Amygdala (tissue), 56 donors: ENCODE results near the gene DIS3L.
"Not testable (repeated sequence)": the region's sequence is repeated elsewhere in the genome, so short reads cannot be mapped to it uniquely, and the experiment has no call there.

Experiments used
- DNase-seq, 56 donors: peaks; one replicate each; lab custom pipeline; 2025; lab: John Stamatoyannopoulos, UW

The DIS3L gene

GRCh38 chr15:66306381-66306780 lies 13.0 kb downstream of the DIS3L start:
- no peak for DNase-seq

DNA sequence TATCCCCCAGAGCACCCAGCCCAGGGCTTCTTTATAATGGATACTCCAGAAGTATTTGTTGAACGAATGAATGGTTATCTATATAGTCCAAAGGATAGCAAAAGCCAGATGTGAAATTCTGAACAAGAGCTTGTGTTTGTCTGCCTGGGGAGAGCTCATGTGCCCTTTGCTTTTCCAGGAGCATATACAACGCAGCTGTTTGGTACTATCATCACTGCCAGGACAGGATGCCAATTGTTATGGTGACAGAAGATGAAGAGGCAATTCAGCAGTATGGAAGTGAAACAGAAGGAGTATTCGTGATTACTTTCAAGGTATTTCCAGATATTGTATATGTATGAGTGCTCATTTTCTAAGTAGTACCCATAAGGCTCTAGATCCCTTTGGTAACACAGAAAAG lies 15.2 kb downstream of the DIS3L start:
- DNase-seq: no peak

DNA sequence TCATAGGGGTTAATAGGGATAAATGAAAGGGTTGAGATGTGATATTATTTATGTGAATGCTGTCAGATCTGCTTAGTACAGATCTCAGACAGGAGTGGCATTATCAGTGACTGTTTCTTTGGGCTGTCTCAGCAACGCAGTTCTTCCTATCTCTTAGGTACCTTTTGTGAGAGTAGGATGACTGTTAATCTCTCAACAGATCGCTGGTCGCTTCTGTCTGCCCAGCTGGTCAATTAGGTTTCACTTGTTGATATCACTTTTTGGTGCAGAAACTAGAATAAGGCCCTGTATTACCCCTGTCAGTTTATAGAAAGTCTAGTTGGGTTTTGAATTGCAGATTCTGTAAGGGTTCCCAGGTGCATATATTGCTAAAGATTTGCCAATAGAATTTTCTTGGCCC lies 16.5 kb downstream of the DIS3L start:
- no peak for DNase-seq

- DNase-seq: no peak
Measured at GRCh38 chr15:66310786-66311185, 17.4 kb downstream of the DIS3L start.

GRCh38 chr15:66312144-66312543 lies 18.8 kb downstream of the DIS3L start:
- no peak for DNase-seq

GRCh38 chr15:66323312-66323928 lies 30.1 kb downstream of the DIS3L start:
- no peak for DNase-seq

GRCh38 chr15:66326051-66326450 lies 32.7 kb downstream of the DIS3L start:
- DNase-seq: no peak

- DNase-seq: no peak
Measured at GRCh38 chr15:66327736-66328135, 34.4 kb downstream of the DIS3L start.

DNA sequence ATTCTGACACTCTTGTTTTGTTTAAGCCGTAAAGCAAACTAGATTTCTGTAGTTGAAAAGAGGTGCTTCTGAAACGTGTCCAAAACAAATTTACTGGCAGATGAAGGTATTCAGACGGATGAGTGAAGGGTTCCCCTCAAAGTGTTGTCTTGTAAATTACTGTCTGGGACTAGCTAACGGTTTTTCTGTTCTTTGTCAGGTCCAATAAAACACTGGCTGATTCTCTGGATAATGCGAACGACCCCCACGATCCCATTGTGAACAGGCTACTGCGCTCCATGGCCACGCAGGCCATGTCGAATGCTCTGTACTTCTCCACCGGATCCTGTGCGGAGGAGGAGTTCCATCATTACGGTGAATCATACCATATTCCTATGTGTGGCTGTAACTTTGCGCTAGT lies 35.4 kb downstream of the DIS3L start:
- DNase-seq: no peak

- DNase-seq: not testable (repeated sequence)
Measured at GRCh38 chr15:66348530-66348929, 55.2 kb downstream of the DIS3L start.

- peak in 2 of 56 donors; percentile 12 to 22 for DNase-seq
Measured at GRCh38 chr15:66356077-66356358, 62.6 kb downstream of the DIS3L start.

DNA sequence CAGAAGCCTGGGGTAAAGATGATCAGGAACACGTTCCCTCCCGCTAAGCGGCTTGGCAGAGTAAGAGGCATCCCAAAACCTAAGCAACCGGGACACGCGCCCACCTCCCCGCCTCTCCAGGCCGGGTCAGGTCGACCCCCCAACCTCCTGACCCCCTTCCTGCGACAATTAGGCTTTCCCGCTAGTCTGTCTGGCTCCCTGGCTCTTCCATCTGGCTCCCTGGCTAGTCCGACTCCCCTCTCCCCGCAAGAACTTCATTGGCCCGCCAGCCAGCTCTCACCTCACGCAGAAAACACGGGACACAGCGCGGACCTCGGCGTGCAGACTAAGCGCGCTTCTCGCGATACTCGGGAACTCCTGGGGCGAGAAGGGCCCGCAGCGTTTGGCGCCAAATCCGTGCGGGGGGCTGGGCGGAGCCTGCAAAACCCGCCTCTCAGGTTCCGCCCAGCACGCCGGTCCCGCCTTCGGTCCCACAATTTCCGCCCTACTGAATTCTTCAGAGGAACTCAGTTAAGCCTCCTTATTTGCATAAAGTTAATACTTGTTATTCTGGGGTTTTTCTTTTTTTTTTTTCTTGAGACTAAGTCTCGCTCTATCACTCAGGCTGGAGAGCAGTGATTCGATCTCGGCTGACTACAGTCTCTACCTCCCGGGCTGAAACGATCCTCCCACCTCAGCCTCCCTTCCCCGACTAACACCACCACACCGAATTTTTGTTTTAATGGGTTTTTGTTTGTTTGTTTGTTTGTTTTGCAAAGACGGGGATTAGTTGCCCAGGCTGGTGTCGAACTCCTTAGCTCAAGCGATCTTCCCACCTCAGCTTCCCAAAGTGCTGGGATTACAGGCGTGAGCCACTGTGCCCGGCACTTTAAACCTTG lies 63.2 kb downstream of the DIS3L start, which contains the start of gene TIPIN:
Gene TIPIN (minus strand): TSS at position 327 of the 878 bp plus-strand sequence. CDS start 3,738 bp downstream, outside the sequence.
- peak; percentile 4 to 90 (median 76) for DNase-seq

DNA sequence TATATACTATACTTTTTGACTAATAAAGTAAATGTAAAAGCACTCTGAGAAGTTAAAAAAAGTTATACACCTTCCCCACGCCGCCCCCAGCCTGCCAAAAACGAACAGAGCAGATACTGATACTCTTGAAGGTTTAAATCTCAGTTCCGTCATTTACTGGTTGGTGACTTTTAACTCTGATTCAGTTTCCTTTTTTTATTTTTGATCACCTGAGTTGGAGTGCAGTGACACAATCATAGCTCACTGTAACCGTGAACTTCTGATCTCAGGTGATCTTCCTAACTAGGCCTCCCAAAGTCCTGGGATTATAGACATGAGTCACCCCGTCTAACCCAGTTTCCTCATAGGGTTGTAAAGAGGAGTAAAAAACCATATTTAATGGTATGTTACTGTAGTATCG lies 66.4 kb downstream of the DIS3L start:
- DNase-seq: no peak

GRCh38 chr15:66361745-66362460 lies 68.5 kb downstream of the DIS3L start:
- DNase-seq: not testable (repeated sequence)

- DNase-seq: no peak
Measured at GRCh38 chr15:66362776-66363175, 69.4 kb downstream of the DIS3L start.

DNA sequence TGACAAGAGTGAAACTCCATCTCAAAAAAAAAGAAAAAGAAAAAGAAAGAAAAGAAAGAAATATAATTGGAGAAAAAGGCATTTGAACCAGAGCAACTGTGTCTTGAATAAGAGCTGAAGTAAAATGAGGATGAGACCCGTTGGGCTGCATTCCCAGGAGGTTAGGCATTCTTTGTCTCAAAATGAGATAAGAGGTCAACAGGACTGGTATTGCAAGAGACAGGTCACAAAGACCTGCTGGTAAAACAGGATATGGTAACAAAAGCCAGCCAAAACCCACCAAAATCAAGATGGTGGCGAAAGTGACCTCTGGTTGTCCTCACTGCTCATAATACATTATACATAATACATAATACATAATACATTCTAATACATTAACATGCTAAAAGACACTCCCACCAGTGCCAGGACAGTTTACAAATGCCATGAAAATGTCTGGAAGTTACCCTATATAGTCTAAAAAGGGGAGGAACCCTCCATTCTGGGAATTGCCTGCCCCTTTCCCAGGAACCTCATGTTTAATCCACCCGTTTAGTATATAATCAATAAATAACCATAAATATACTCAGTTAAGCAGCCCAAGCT lies 71.7 kb downstream of the DIS3L start:
- no peak for DNase-seq

GRCh38 chr15:66369773-66370651 lies 76.6 kb downstream of the DIS3L start:
- no peak for DNase-seq

- DNase-seq: no peak
Measured at GRCh38 chr15:66374179-66374578, 80.8 kb downstream of the DIS3L start.

DNA sequence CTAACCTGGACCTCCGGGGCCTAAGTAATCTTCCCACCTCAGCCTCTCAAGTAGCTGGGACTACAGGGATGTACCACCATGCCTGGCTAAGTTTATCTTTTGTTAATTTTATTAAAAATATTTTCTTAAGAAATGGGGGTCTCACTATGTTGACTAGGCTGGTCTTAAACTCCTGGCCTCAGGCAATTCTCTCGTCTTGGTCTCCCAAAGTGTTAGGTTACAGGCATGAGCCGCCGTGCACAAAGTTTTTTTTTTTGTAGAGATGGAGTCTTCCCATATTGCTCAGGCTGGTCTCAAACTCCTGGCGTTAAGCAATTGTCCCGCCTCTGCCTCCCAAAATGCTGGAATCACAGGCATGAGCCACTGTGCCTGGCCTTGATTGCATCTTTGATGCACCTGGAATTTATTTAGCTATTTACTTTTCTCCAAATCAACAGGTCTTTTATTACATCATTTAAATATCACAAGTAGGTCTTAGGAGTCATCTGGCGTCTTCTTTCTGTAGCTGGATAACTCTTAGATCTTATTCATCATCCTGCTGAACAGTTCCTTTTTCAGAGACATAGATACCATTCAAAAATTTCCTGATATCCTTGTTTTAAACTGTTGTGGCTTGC lies 85.6 kb downstream of the DIS3L start:
- DNase-seq: no peak

DNA sequence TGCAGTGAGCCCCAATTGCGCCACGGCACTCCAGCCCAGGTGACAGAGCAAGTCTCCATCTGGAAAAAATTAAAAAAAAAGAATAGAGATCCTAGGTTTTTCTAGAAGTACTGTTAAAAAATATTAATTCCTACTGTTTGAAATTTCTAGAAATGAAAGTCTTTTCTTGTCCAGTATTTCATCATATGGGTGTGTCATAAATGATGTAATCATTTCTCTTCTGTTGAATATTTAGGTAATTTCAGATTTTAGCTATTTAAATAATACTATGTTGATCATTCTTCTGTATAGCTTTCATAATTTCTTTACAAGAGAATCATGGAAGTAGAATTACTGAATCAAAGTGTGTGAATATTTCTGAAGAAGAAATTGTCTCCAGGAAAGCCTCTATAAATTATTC lies 88.0 kb downstream of the DIS3L start:
- DNase-seq: not testable (repeated sequence)
